IMR-90 (cell line): ENCODE data around the gene DUS3L.

ENCODE experiments used
- CEBPB ChIP-seq: IDR thresholded peaks from 2 replicates; pipeline ENCODE4 v1.6.1; 2012; ENCODE audit warnings: low read depth, low read length, improper control_type of control experiment
- CHD1 ChIP-seq: IDR thresholded peaks from 2 replicates; pipeline ENCODE4 v1.6.1; 2012; ENCODE audit warnings: low read depth, low read length, improper control_type of control experiment
- CTCF ChIP-seq: conservative IDR thresholded peaks from 2 replicates; pipeline ENCODE4 v1.5.1; 2012; ENCODE audit warnings: mild to moderate bottlenecking, low read depth, low read length, improper control_type of control experiment
- ELK1 ChIP-seq: fragments of 150-350 bp; IDR thresholded peaks from 2 replicates; pipeline ENCODE4 v1.6.1; 2016; ENCODE audit warnings: low read depth, mild to moderate bottlenecking, low read length, moderate library complexity, borderline replicate concordance
- FOS ChIP-seq: fragments of 150-350 bp; IDR thresholded peaks from 2 replicates; pipeline ENCODE4 v1.6.1; 2016; ENCODE audit warnings: low read depth, low read length
- POLR2A ChIP-seq: IDR thresholded peaks from 2 replicates; pipeline ENCODE4 v1.6.1; 2012; ENCODE audit warnings: mild to moderate bottlenecking, low read depth, low read length
- RAD21 ChIP-seq: IDR thresholded peaks from 2 replicates; pipeline ENCODE4 v1.6.1; 2012; ENCODE audit warnings: low read length, improper control_type of control experiment
- RCOR1 ChIP-seq: IDR thresholded peaks from 2 replicates; pipeline ENCODE4 v1.6.1; 2012; ENCODE audit warnings: mild to moderate bottlenecking, low read length, improper control_type of control experiment; ENCODE audit not compliant: insufficient replicate concordance
- RFX5 ChIP-seq: IDR thresholded peaks from 2 replicates; pipeline ENCODE4 v1.8.0; 2012; ENCODE audit warnings: low read depth, mild to moderate bottlenecking, low read length, moderate library complexity
- USF2 ChIP-seq: fragments of 150-350 bp; IDR thresholded peaks from 2 replicates; pipeline ENCODE4 v1.6.1; 2017; ENCODE audit warnings: mild to moderate bottlenecking, antibody characterized with exemption, low read length, low read depth

GRCh38 chr19:5838353-5839064 is 47.5 kb upstream of the DUS3L start:
- no peak for TF ChIP-seq POLR2A
- TF ChIP-seq CEBPB = no peak
- TF ChIP-seq CHD1 = no peak
- TF ChIP-seq CTCF = no peak
- TF ChIP-seq FOS = no peak
- no peak for TF ChIP-seq RCOR1
- no peak for TF ChIP-seq RFX5
- no peak for TF ChIP-seq ELK1
- TF ChIP-seq RAD21 = no peak
- no peak for TF ChIP-seq USF2
